Measurements from ENCODE around the gene PAFAH2.
"Not testable (repeated sequence)": the region's sequence is repeated elsewhere in the genome, so short reads cannot be mapped to it uniquely, and the experiment has no call there.

Gene PAFAH2

DNA sequence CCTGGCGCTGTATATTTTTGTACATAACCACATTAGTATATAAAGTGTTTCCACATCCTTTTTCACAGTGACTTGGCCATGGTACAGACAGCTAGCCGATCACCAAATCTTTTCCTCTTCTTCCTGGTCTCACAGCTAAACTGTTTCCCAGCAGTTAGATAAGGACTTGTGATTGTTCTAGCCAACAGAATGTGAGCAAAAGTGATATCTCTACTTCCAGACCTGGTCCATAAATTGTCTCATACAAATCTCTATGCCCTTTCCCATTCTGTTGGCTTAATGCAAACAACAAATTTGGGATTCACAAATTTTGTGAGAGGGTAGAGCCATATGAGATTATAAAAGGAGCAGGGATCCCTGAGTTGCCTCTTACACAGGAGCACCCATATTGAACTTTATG, 19.5 kb downstream of the PAFAH2 start:
- no peak for DNase-seq

DNA sequence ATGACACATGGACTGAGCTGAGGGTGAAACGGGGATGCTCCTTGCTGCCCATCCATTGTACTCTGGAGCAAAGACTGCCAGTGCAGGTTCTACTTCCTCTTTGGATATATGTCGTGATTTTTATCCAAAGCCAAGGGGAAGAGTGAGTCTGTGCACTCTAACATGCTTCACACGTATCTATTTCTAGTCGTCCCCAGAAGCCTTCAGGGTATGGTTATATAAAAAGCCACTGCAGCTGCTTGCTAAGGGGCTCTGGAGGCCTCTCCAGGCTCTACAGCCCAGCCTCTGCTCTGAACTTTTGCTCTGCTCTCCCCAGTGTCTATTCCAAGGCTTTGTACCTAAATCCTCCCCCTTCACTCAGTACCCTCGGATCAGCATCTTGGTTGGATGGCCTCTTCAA, 20.1 kb downstream of the PAFAH2 start:
- DNase-seq: no peak

DNA sequence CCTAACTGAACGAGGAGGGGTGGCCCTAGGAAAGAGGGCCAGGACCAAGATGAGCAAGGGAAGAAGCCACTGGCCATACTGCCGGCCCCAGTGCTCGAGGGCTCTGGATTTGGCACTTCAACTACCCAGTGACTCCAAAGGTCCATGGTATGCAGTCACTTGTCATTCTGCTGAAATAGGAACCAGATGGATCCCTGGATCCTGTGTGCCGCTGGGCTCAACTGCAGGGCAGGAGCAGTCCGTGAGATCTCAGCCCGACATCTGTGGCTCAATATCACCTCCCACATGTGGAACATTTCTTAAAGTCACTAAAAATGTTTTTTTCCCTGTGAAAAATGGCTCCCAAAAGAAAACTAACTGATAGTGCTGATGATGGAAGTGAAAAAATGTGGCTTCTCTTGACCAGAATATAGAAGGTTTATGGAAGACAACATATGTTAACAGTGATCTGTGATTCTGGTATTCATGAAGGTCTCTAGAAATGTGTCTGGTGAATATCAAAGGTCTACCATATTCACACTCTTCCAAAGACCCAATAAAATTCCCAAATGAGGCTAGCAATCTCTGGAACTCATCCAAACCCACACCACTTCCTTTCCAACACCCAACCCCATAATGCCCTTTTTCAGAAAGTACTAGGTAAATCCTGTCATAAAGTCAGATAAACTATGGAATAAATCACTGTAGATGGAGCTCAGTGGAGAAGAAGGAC, 24.1 kb downstream of the PAFAH2 start:
- no peak for DNase-seq

DNA sequence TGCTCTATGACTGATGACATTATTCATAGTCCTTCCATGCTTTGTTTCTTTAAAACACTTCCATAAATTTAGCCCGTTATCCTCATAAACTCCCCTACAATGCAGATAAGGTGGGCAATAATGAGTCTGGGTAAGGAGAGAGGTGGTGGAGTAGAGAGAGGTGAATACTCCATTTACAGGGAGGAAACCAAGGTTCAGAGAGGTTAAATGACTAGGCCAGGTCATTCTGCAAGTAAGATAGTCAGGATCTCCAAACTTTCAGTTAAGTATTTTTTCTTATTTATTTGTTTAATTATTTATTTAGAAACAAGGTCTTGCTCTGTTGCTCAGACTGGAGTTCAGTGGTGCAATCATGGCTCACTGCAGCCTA, 26.1 kb downstream of the PAFAH2 start:
- DNase-seq: no peak

DNA sequence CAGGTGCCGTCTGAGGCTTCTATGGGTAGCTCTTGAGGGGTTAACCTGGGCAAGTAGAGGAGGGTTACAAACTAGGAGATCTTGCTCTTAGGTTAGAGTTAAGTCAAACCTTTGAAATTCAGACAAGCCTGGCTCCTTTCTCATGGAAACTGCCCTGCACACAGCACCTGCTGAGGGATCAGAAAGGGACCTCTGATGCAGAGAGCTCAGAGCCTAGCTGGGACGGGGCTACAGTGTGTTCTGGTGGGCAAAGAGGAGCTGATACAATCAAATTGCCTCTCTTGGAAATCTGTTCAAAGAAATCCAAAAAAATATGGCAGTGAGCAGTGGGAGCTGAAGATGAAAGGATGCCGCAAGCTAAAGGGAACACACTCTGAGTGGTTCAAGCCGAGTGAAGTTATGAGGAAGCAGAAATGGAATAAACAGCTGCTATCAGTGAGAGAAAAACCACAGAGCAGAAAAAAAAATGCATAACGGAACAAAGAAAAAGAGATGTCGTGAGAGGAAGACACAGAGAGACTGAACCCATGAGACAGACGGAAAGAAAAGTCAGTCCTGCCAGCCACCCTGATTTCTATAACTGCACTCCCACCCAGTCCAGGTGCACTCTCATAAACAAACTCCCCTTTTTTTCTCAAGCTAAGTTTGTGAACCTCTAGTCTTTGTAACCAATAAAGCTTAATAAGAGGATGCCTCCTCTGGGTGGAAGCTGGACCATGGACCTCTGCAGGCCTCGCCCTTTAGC, 26.6 kb downstream of the PAFAH2 start:
- peak; percentile 11 for DNase-seq

DNA sequence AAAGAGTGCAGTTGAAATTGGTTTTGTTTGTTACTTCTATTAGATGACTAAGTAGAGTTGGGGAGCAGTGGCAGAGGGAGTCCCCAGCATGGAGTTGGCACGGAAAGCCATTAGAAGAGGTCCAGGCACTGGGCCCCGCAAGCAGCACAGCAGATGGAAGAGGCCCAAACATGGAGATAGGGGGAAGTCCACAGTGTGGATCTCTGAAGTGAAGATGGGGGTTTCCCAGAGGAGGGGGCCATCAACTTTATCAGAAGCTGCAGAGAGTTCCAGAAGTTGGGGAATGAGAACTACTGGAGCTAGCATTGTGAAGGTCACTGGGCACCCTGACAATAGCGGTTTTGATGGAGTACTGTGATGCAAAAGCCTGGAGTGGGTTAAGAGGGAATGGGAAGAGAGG, 30.6 kb downstream of the PAFAH2 start:
- no peak for DNase-seq

DNA sequence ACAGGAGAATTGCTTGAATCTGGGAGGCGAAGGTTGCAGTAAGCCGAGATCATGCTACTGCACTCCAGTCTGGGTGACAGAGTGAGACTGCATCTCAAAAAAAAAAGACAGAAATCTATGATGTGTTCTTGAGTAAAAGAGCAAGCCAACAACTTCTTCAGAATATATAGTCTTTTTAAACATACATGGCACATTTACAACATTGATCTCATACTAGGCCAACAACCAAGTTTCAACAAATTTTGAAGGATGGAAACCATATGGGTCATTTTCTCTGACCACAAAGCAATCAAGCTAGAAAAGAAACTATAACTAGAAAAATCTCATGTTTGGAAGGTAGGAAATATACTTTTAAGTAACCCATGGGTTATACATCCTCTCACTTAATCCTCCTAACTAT, 38.3 kb downstream of the PAFAH2 start:
- no peak for DNase-seq

DNA sequence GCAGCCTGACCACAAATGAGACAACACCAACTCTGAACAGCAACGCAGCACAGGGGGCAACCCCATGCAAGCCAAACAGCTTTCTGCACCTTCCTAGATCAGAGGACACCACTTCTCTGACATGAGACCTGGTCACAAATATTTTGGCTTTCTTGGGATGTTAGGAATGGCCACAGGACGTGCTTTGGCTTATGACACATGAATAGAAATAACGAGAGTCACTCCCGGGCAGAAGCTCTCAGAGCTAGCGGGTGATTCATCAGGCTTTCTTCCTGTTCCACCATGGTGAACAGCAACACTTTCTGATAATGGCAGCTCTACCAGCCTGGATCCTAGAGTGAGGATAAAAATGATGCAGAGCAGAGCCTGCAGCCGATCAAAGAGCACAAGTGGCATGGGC, 39.4 kb downstream of the PAFAH2 start:
- DNase-seq: no peak

DNA sequence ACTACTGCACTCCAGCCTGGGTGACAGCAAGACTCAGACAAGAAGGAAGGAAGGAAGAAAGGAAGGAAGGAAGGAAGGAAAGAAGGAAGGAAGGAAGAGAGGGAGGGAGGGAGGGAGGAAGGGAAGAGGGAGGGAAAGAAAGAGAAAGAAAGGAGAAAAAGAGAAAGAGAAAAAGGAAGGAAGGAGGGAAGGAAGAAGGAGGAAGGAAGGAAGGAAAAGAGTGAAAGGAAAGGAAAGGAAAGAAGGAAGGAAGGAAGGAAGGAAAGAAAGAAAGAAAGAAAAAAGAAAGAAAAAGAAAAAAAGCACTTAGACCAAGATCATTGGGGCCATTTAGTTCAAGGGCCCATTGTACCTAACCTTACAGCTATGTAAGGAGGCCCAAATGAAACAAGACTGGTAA, 42.3 kb downstream of the PAFAH2 start:
- no peak for DNase-seq

DNA sequence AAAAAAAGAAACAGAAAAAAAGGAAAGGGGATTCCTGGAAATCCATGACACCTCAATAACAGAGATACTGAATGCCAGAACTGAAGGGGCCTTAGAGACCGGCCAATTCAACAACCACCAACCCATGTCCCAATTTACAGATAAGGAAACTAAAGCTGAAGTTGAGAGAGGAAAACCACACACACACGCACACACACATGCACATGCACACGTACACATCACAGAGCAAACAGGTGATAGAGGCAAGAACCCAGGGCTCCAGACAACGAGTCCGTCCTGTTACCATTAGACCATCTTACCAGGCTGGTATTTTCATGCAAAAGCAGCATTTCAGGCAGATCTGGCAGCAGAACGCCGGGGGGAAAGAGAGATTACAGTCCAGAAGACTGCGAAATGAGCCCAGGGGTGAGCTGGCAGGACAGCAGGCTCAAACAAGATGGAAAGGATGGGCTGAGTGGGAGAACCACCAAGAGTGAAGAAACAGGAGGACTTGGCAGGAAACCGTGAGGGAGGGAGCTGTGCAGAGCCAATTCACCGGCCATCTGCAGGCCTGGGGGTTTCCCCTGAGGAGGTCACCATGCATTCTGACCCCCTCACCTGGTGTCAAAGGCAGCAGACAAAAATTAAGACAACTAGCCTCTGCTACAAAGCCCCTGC, 43.5 kb downstream of the PAFAH2 start:
- no peak for DNase-seq

DNA sequence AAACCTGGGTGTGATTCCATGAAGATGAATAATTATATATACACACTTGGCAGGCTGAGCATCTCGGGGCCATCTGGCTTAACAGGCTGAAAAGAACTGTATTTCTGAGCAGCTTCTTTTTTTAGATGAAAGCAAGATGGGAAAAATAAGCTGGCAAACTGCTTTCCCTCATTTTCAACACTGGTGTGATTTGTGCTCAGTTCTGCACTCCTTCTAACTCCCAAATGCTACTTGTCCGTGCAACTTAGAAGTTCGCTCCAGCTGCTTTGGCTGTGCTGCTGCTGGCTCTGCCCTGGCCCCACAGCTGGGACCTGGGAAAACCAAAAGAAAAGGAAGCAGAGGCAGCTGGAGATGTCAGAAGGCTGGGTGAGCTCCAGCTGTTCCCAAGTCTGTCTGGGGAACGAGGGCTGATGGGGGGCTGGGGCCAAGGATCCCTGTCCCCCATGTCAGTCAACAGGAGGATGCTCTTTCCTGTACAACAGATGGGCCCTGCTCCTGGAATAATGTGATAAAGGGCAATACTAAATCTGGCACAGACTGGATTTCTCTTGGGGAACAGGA, 44.9 kb downstream of the PAFAH2 start:
- no peak for DNase-seq

DNA sequence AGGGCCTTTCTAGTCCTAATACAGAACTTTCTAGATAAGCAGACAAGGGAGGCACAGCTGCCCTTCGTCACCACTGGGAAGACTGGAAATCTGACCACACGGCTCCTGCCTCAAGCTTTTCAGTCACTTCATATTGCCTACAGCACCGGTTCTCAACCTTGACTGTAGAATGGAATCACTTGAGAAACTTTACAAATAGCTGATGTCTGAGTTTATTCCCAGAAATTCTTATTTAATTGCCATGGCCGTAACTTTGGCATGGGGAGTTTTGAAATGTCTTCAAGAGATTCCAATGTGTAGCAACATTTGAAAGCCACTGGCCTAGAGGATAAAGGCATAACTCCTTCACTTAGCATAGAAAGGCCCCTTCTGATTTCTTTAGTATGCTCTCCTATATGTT, 49.2 kb downstream of the PAFAH2 start:
- no peak for DNase-seq

DNA sequence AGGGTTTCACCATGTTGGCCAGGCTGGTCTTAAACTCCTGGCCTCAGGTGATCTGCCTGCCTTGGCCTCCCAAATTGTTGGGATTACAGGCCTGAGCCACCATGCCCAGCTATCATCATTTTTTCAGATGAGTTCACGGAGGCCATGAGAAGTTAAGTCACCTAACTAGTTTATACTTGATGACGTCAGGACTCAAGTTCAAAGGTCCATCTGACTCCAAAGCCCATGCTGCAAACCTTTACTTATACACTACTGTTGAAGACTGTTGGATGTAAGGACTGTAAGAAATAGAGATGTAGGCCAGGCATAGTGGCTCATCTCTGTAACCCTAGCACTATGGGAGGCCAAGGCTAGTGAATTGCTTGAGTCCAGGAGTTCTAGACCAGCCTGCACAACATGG, 50.8 kb downstream of the PAFAH2 start:
- DNase-seq: no peak

DNA sequence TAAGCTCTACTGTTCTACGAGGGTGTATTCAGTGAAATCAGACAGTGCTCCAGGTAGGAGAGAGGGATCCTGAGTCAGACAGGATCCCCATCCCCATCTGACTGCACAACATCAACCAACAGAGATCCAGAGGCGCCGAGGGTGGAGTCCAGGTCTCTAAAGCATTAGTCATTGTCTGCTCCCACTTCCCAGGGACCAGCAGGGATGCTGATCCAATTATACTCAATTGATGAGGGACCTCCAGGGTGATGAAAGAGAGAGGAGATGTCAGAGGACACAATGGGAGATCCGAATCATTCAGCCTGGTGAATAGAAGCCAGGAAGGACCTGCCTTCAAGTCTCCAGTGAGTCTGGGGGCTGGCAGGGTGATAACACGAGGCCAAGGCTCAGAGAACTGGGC, 52.1 kb downstream of the PAFAH2 start:
- no peak for DNase-seq

DNA sequence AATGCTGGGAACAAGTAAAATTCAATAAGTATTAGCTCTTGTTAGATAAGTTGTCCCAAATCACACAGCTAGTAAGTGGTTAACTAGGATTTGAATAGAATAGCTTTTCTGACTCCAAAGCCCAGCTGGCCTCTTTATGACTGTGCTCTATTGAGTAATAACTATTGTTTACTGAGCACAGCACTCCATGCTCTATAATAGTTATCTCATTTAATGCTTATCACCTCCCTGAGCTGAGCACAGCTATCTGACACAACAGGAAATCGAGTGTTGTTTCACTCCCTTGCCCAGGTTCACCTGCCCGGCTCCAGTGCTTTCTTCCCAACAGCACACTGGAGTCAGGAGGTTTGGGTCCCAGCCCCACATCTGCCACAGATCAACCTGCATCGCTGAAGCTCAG, 52.9 kb downstream of the PAFAH2 start:
- no peak for DNase-seq

DNA sequence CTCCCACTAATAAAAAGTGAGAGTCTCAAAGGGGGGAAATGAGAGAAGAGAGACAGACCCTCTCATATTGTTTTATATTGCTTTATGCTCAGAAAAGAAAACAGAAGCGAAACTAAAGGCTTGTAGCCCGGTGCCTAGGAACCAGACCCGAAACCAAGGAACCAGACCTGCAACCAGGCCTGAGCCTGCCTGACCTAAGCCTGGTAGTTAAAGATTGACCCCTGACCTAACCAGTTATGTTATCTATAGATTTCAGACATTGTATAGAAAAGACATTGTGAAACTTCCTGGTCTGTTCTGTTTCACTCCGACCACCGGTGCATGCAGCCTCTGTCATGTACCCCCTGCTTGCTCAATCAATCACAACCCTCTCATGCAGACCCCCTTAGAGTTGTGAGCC, 54.4 kb downstream of the PAFAH2 start:
- not testable (repeated sequence) for DNase-seq

DNA sequence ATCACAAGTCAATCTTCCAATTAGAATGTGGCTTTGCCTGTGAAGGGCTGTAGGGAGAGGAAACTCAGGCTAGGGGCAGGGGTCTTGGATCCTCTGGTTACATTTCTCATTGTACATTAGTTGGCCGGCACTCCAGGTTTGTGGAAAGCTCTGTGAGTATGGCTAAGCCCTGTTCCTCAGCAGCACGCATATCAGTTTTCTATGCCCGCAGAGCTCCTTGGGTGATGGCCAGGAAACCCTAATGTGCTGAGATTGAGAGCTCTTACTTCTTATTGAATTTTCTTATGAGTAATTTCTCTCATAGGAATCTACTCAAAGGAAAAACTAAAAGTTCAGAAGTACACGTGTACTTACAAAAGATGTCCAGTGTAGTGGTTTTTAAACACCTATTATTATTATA, 60.9 kb downstream of the PAFAH2 start:
- DNase-seq: no peak

DNA sequence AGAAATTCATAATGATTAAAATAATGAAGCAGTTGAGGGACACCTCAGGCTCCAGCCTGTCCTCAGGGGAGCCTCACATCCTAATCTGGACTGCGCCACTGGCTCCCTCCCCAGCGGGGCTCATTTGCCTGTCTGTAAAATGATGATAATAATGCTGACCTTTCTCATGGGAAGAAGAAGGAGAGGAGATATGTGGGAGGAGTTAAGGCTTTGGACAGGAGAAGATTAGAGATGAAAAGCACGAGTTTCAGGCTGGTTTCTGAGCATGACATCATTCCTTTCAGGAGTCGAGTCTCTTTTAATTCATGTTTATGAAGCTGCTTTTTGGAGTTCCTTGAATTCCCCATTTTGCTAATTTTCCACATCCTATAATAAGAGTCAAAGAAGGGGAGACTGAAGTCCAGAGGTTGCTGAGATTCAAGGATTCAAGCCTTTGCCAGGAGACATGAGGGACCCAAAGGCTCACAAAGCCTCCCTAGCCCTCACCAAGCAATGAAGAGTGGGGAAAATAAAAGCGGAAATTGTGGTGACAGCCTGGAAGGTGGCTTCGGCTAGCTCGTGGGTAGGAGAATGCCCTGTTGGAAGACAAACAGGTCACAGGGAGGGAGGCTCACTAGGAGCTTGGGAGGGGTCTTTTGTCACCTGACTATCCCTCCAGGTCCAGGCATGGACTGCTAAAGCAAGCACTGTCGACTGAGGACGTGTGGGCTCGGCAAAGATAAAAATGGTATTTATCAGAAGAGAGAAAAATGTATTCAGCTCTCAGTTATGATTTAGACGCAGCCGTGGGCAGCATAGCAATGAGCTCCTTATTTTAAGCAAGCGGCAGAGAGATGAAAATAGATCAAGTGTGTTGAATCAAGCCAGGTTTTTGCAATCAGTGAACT, 64.1 kb downstream of the PAFAH2 start:
- no peak for DNase-seq

DNA sequence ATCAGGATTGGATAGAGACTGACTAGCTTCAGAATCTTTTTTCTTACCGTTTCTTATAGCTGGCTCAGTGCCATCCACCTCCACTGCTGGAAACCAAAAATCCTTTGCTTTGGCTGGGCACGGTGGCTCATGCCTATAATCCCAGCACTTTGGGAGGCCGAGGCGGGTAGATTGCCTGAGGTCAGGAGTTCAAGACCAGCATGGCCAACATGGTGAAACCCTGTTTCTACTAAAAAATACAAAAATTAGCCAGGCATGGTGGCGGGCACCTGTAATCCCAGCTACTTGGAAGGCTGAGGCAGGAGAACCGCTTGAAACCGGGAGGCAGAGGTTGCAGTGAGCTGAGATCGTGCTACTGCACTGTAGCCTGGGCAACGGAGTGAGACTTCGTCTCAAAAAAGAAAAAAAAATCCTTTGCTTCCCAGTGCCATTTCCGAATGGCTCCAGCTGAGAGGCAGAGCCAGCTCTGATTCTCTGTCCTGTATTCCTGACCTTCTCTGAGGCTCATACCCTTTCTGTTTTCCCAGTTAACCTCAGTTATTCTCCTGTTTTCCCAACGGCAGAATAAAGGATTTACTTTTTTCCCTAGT, 65.0 kb downstream of the PAFAH2 start:
- DNase-seq: not testable (repeated sequence)

DNA sequence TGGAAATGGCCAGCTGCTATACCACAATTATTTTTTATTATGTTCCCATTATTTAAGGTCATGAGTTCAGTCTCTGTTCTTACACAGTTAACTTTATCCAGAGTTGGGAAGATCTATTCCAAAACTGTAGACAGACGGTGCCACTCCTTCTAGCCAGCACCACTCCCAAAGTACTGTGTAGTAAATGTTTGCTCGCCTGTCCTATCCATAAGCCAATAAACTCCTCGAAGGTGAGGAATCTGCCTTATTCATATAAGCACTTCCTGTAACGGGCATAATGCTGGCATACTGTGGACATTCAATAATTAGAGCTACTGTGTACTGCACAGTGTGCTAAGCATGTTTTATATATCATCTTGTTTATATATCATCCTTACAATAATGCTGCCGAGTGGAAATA, 65.5 kb downstream of the PAFAH2 start:
- no peak for DNase-seq

DNA sequence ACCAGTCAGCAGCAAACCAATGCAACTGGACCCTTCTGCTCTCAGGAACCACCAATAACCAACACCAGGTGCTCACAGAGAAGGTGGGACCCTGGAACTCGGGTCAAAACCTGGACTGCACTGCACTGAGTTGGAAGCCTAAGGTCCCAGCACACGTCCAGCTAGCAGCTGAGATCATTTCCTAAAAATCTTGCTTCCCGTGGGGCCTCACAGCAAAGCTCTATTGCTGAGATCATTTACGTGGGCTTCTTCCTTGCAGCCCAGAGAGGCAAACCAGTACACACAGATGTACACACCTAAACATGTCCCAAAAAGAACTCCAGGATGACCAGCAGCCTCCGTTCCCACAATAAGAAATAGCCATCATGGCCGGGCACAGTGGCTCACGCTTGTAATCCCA, 68.8 kb downstream of the PAFAH2 start:
- DNase-seq: no peak

DNA sequence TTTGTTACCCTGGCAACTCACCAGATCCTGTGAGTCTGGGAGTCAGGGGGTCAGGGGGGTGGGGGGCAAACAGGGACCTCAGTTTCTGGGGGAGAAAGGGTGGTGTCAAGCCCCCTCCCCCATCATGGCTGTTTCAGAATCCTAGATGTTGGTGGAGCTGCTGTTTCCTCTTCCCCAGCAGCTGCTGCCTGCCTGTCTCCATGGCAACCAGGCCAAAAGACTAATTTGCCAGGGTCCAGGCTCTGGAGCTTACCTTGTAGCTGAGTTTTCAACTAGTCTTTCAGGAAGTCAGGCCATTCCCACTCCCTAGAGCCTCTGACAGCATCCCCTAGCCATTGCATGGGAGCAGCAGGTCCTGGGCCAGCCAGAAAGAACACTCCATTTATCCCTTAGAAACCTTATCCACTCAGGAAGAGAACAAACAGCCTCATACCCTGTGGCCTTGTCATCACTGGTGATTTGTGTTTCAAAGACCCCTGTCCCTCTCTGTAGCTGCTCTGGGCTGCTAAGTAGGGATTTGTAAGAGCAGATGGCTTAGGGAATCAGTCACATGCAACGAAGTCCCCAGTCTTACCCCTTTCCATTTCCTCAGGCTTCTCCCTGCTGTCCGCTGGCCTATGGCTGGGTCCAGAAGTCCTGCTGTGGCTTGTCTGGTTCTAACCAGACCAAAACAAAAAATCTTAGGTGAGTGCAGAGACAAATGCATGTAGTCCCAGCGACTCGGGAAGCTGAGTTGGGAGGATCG, 70.2 kb downstream of the PAFAH2 start:
- no peak for DNase-seq
